Neural cell (in vitro differentiated cells): ENCODE measurements around the gene NUBPL.

ENCODE experiments used
- EP300 ChIP-seq: fragments of 450-650 bp; conservative IDR thresholded peaks from 2 replicates; pipeline ENCODE4 v1.6.1; 2014; ENCODE audit warnings: antibody characterized with exemption, mild to moderate bottlenecking, moderate library complexity; ENCODE audit not compliant: poor library complexity, severe bottlenecking
- EZH2 ChIP-seq: fragments of 200-600, 300-800 bp; shearing (Covaris generic), sonication (generic); IDR thresholded peaks from 2 replicates; pipeline ENCODE4 v1.6.1; 2014; ENCODE audit warnings: antibody characterized with exemption, low read length, borderline replicate concordance, mild to moderate bottlenecking; ENCODE audit not compliant: insufficient read depth, poor library complexity, severe bottlenecking
- RAD21 ChIP-seq: fragments of 450-650 bp; conservative IDR thresholded peaks from 2 replicates; pipeline ENCODE4 v1.6.1; 2014; ENCODE audit warnings: antibody characterized with exemption, mild to moderate bottlenecking, moderate library complexity
- SMC3 ChIP-seq: fragments of 450-650 bp; conservative IDR thresholded peaks from 2 replicates; pipeline ENCODE4 v1.6.1; 2014; ENCODE audit warnings: antibody characterized with exemption, mild to moderate bottlenecking, moderate library complexity; ENCODE audit not compliant: poor library complexity
- TAF1 ChIP-seq: IDR thresholded peaks from 2 replicates; pipeline ENCODE4 v1.6.1; 2012; ENCODE audit warnings: low read depth
- TF ChIP-seq, protein P1 (sequence below): fragments of 450-650 bp; IDR thresholded peaks from 2 replicates; pipeline ENCODE4 v1.5.1; 2014; ENCODE audit warnings: antibody characterized with exemption, mild to moderate bottlenecking, moderate library complexity; ENCODE audit not compliant: poor library complexity, severe bottlenecking

DNA sequence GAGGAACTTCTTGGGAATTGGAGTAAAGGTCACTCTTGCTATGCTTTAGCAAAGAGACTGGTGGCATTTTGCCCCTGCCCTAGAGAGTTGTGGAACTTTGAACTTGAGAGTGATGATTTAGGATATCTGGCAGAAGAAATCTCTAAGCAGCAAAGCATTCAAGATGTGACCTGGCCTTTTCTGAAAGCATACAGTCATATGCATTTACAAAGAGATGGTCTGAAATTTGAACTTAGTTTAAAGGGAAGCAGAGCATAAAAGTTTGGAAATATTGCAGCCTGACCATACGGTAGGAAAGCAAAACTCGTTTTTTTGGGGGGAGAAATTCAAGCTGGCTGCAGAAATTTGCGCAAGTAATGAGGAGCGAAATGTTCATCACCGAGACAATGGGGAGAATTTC, 60.9 kb downstream of the NUBPL start:
- TF ChIP-seq, protein P1, sequence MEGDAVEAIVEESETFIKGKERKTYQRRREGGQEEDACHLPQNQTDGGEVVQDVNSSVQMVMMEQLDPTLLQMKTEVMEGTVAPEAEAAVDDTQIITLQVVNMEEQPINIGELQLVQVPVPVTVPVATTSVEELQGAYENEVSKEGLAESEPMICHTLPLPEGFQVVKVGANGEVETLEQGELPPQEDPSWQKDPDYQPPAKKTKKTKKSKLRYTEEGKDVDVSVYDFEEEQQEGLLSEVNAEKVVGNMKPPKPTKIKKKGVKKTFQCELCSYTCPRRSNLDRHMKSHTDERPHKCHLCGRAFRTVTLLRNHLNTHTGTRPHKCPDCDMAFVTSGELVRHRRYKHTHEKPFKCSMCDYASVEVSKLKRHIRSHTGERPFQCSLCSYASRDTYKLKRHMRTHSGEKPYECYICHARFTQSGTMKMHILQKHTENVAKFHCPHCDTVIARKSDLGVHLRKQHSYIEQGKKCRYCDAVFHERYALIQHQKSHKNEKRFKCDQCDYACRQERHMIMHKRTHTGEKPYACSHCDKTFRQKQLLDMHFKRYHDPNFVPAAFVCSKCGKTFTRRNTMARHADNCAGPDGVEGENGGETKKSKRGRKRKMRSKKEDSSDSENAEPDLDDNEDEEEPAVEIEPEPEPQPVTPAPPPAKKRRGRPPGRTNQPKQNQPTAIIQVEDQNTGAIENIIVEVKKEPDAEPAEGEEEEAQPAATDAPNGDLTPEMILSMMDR, result no peak
- TF ChIP-seq SMC3, result no peak
- no peak for TF ChIP-seq EZH2
- no peak for TF ChIP-seq EP300
- no peak for TF ChIP-seq RAD21
- no peak for TF ChIP-seq TAF1
